Mesothelial cell of epicardium (in vitro differentiated cells): ENCODE measurements around the gene PCNT. TPM values are rescaled to one million over a fixed set of nuclear protein-coding genes. Genes with fewer than 3 reads are reported as not detected.

Experiments
- DNase-seq, 2 experiments: peaks; one replicate each; pipeline ENCODE4 v3.0.0; 2021; ENCODE audit warnings: low spot score in 2 of 2; ENCODE audit not compliant: unreplicated experiment in 2 of 2
- H3K27ac Mint-ChIP-seq: 2 replicates; pipeline ENCODE4 v1.8.0; 2021; ENCODE audit warnings: mixed read lengths
- H3K27me3 Mint-ChIP-seq: 2 replicates; pipeline ENCODE4 v1.8.0; 2021; ENCODE audit warnings: low read depth, mixed read lengths
- H3K36me3 Mint-ChIP-seq: 2 replicates; pipeline ENCODE4 v1.8.0; 2021; ENCODE audit warnings: mixed read lengths
- H3K4me1 Mint-ChIP-seq: 2 replicates; pipeline ENCODE4 v1.8.0; 2021; ENCODE audit warnings: mixed read lengths
- H3K4me3 Mint-ChIP-seq: 2 replicates; pipeline ENCODE4 v1.8.0; 2021; ENCODE audit warnings: mild to moderate bottlenecking, moderate library complexity, mixed read lengths
- H3K9me3 Mint-ChIP-seq: 2 replicates; pipeline ENCODE4 v1.8.0; 2021; ENCODE audit warnings: mixed read lengths
- total RNA-seq: library from RNA; stranded (reverse); gene quantifications from 3 replicates; pipeline ENCODE4 v1.2.1, GENCODE V29; 2021
- TF ChIP-seq, protein P1 (sequence below): fragments of 200-600 bp; sonication (generic); IDR thresholded peaks from one replicate; pipeline ENCODE4 v1.5.0; 2021; ENCODE audit warnings: antibody characterized with exemption; ENCODE audit not compliant: unreplicated experiment

Gene PCNT
- total RNA-seq, 1 donor from 2014 or later, result 41.8 TPM

- Mint-ChIP-seq H3K27me3 (no peaks in the 10 kb centered on the region), H3K4me1 (no peaks in the 10 kb centered on the region), H3K36me3 (peaks cover 16% of the 10 kb centered on the region), H3K4me3 (no peak overlapping the region), H3K27ac (no peak overlapping the region), H3K9me3 (no peaks in the 10 kb centered on the region)
- no peak for DNase-seq
- TF ChIP-seq, protein P1, sequence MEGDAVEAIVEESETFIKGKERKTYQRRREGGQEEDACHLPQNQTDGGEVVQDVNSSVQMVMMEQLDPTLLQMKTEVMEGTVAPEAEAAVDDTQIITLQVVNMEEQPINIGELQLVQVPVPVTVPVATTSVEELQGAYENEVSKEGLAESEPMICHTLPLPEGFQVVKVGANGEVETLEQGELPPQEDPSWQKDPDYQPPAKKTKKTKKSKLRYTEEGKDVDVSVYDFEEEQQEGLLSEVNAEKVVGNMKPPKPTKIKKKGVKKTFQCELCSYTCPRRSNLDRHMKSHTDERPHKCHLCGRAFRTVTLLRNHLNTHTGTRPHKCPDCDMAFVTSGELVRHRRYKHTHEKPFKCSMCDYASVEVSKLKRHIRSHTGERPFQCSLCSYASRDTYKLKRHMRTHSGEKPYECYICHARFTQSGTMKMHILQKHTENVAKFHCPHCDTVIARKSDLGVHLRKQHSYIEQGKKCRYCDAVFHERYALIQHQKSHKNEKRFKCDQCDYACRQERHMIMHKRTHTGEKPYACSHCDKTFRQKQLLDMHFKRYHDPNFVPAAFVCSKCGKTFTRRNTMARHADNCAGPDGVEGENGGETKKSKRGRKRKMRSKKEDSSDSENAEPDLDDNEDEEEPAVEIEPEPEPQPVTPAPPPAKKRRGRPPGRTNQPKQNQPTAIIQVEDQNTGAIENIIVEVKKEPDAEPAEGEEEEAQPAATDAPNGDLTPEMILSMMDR, result no peak
Observed at GRCh38 chr21:46397211-46397905, 73.4 kb downstream of the PCNT start.

DNA sequence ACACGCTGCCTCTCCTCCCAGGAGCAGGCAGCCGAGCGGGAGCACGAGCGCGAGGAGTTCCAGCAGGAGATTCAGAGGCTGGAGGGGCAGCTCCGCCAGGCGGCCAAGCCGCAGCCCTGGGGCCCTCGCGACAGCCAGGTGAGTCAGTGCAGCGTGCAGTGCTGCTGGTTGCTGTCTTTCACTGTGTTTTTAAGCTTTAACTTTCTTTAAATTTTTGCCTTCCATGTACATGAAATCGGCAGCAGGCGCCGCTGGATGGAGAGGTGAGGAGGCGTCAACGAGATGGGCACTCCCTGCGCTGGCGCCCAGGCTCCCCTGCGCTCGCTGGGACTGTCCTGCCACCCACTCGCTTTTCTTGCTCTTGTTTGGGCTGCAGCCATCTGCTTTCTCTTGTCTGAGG lies 74.0 kb downstream of the PCNT start:
- DNase-seq, result no peak
- Mint-ChIP-seq H3K4me3 (no peak overlapping the region), H3K27me3 (no peaks in the 10 kb centered on the region), H3K4me1 (no peaks in the 10 kb centered on the region), H3K27ac (no peak overlapping the region), H3K9me3 (no peaks in the 10 kb centered on the region), H3K36me3 (peaks cover 13% of the 10 kb centered on the region)
- TF ChIP-seq, protein P1, result no peak

GRCh38 chr21:46399129-46399528 lies 75.2 kb downstream of the PCNT start:
- no peaks in the 10 kb centered on the region for H3K4me1 Mint-ChIP-seq
- no peak overlapping the region for H3K4me3 Mint-ChIP-seq
- H3K27me3 Mint-ChIP-seq, result no peaks in the 10 kb centered on the region
- no peaks in the 10 kb centered on the region for H3K9me3 Mint-ChIP-seq
- DNase-seq, result no peak
- H3K27ac Mint-ChIP-seq, result no peak overlapping the region
- peaks cover 20% of the 10 kb centered on the region for H3K36me3 Mint-ChIP-seq
- TF ChIP-seq, protein P1, result no peak

DNA sequence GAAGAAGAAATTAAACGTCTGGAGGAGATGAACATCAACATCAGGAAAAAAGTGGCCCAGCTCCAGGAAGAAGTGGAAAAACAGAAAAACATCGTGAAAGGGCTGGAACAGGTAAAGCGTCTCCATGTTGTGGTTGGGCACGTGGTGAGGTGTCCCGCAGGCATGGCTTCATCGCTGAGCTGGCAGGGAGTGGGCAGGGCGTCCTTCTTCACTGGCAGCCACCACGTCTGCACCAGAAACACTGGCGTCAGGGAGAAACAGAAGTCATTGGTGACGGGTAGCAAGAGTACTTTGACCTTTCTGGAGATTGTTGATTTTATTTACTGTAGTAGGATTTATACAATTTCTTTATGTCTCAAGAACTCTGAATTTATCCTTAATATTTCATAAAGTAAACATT lies 75.7 kb downstream of the PCNT start:
- Mint-ChIP-seq H3K4me1 (no peaks in the 10 kb centered on the region), H3K36me3 (peaks cover 22% of the 10 kb centered on the region), H3K27me3 (no peaks in the 10 kb centered on the region), H3K4me3 (no peak overlapping the region), H3K9me3 (no peaks in the 10 kb centered on the region), H3K27ac (no peak overlapping the region)
- TF ChIP-seq, protein P1, result no peak
- no peak for DNase-seq

GRCh38 chr21:46401186-46401910 lies 77.4 kb downstream of the PCNT start:
- peaks cover 22% of the 10 kb centered on the region for H3K36me3 Mint-ChIP-seq
- TF ChIP-seq, protein P1, result no peak
- no peaks in the 10 kb centered on the region for H3K27me3 Mint-ChIP-seq
- H3K4me1 Mint-ChIP-seq, result no peaks in the 10 kb centered on the region
- no peak overlapping the region for H3K27ac Mint-ChIP-seq
- H3K9me3 Mint-ChIP-seq, result no peaks in the 10 kb centered on the region
- no peak overlapping the region for H3K4me3 Mint-ChIP-seq
- DNase-seq, result no peak
